ENCODE results near the gene DPEP2. TPM values are rescaled to one million over a fixed set of nuclear protein-coding genes. Genes with fewer than 3 reads are reported as not detected.
"Not testable (repeated sequence)": the region's sequence is repeated elsewhere in the genome, so short reads cannot be mapped to it uniquely, and the experiment has no call there.

Gene DPEP2, protein sequence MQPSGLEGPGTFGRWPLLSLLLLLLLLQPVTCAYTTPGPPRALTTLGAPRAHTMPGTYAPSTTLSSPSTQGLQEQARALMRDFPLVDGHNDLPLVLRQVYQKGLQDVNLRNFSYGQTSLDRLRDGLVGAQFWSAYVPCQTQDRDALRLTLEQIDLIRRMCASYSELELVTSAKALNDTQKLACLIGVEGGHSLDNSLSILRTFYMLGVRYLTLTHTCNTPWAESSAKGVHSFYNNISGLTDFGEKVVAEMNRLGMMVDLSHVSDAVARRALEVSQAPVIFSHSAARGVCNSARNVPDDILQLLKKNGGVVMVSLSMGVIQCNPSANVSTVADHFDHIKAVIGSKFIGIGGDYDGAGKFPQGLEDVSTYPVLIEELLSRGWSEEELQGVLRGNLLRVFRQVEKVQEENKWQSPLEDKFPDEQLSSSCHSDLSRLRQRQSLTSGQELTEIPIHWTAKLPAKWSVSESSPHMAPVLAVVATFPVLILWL
- 1 to 10 TPM in 1 of 2 donors, under 1 TPM in 1; 0.82 to 2.5 TPM for total RNA-seq
- long read RNA-seq, partial matches to known transcripts = 0 of 1 reads
- long read RNA-seq, other reads (novel, unspliced or antisense) = 1 of 1 reads

DNA sequence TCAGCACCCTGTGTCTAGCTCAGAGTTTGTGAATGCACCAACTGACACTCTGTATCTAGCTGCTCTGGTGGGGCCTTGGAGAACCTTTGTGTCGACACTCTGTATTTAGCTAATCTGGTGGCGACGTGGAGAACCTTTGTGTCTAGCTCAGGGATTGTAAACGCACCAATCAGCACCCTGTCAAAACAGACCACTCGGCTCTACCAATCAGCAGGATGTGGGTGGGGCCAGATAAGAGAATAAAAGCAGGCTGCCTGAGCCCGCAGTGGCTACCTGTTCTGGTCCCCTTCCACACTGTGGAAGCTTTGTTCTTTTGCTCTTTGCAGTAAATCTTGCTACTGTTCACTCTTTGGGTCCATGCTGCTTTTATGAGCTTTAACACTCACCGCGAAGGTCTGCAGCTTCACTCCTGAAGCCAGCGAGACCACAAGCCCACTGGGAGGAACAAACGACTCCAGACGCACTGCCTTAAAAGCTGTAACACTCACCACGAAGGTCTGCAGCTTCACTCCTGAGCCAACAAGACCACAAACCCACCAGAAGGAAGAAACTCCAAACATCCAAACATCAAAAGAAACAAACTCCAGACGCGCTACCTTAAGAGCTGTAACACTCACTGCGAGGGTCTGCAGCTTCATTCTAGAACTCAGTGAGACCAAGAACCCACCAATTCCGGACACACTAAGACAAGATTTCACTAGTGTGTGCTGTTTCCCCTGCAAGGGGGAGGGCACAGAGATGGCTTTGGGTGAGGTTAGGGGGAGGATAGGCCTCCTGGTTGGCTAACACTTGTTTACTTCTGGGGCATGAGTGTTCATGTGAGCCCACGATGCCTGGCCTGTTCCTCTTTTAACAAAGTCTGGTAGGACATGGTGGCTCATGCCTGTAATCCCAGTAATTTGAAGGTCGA, at the start of gene DPEP2:
TSS of gene DPEP2 (minus strand) at position 706 of the 910 bp plus-strand sequence. CDS start 6,272 bp downstream, outside the sequence.
- DNase-seq; intact Hi-C loops (cut with DNase I, micrococcal nuclease): not testable (repeated sequence)
- peak; percentile 32 for ATAC-seq

DNA sequence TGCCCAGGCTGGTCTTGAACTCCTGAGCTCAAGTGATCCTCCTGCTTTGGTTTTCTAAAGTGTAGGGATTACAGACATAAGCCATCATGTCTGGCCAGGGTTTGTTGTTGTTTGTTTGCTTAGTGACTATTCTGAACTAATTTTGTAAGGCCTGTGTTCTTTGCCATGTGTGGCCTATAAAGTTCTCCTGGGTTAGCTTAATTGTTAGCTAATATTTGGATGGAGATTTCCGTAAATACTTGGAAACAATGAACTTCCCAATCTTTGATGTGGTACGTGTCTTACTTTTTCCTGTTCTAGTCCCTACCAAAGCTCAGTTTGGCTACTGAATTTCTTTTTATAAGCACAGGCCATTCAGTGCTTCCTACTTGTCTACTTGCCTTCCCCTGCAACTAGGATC, 48.7 kb upstream of the DPEP2 start:
- intact Hi-C loops (cut with DNase I, micrococcal nuclease) = no loop called here
- DNase-seq (no peak), ATAC-seq (no peak)

DNA sequence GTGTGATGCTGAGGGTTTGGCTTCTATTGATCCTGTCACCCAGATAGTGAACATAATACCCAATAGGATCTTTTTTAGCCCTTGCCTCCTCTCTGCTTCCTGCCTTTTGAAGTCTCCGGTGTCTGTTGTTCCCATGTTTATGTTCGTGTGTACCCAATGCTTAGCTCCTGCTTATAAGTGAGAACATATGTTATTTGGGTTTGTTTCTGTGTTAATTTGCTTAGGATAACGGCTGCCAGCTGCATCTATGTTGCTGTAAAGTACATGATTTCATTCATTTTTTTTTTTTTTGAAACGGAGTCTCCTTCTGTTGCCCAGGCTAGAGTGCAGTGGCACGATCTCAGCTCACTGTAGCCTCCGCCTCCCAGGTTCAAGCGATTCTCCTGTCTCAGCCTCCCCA, 46.8 kb upstream of the DPEP2 start:
- DNase-seq = no peak
- intact Hi-C loops (cut with DNase I, micrococcal nuclease) = no loop called here
- no peak for ATAC-seq

DNA sequence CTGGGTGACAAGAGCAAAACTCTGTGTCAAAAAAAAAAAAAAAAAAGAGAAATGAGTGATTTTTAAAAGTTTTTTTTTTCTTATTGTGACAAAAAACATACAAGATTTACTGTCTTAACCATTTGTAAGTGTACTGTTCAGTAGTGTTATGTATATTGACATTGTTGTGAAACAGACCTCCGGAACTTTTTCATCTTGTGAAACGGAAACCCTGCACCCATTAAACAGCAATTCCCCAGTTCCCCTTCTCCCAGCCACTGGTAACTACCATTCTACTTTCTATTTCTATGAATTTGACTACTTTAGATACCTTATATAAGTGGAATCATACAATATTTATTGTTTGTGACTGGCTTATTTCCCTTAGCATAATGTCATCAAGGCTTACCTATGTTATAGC, 42.5 kb upstream of the DPEP2 start:
- DNase-seq (no peak), ATAC-seq (no peak)
- intact Hi-C loops (cut with DNase I, micrococcal nuclease) = no loop called here

DNA sequence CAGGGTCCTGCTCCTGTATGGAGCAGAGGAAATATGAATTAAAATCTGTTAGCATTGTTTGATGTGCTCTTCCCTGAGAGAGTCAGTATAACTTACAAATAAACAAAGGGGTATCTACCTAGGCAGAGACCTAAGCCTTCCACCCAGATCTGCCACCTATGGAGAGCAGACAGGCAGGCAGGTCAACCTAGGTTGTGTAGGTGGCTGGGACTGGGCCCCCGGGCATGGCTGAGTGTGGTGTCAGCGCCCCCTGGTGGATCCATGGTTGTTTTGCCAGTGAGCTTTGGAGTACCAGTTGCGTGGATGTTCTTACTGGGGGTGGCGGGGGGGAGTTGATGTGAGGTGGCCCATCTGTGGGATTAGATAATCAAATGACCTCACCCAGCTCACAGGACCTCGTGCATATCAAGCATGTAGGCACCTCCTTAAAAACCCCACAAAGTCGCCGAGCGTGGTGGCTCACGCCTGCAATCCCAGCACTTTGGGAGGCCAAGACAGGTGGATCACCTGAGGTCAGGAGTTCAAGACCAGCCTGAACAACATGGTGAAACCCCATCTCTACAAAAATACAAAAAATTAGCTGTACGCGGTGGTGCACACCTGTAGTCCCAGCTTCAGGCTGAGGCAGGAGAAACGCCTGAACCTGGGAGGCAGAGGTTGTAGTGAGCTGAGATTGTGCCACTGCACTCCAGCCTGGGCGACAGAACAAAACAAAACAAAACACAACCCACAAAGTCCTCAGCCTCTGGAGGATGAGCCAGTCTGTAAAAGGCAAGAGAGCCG, 41.4 kb upstream of the DPEP2 start:
- ATAC-seq (peak; percentile 99), DNase-seq (peak; percentile 77 to 91)
- intact Hi-C loops (cut with DNase I, micrococcal nuclease) = no loop called here

DNA sequence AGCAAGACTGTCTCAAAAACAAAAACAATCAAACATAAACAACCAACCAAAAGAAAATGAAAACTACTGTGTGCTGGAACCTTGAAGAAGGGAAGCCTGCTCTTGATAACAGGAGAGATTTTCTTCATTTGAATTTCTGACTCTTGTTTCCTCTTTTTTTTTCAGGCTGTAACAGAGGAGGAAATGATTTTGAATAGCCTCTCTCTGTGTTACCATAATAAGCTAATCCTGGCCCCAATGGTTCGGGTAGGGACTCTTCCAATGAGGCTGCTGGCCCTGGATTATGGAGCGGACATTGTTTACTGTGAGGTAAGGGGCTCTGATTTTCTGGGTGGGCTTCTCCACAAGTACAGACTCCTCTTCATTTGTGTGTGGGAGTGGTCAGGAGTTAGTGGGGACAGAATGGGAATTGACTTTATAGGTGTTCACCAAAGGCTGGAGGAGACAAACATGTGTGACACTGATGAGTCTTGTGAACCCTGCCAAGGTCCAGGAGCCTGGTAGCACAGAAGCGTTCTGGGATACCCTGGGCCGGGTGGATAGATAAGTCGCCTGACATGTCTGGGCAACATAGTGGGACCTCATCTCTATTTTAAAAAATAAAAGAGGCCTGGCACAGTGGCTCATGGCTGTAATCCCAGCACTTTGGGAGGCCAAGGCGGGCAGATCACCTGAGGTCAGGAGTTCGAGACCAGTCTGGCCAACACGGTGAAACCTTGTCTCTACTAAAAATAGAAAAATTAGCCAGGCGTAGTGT, 38.7 kb upstream of the DPEP2 start:
- DNase-seq (no peak), ATAC-seq (no peak)
- intact Hi-C loops (cut with DNase I, micrococcal nuclease) = no loop called here

DNA sequence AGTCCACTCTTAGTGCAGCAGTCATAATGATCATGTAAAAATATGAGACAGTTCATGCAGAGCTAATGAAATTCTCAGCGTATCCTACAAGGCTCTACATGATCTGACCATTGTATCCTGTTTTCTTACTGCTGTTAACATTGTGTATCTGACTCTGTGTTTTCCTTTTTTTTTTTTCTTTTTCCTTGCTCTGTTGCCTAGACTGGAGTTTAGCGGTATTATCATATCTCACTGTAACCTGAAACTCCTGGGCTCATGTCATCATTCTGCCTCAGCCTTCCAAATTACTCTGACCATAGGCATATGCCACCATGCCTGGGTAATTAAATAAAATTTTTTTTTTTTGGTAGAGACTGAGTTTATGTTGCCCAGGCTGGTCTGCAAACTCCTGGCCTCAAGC, 35.9 kb upstream of the DPEP2 start:
- intact Hi-C loops (cut with DNase I, micrococcal nuclease) = no loop called here
- DNase-seq = no peak
- ATAC-seq = no peak

DNA sequence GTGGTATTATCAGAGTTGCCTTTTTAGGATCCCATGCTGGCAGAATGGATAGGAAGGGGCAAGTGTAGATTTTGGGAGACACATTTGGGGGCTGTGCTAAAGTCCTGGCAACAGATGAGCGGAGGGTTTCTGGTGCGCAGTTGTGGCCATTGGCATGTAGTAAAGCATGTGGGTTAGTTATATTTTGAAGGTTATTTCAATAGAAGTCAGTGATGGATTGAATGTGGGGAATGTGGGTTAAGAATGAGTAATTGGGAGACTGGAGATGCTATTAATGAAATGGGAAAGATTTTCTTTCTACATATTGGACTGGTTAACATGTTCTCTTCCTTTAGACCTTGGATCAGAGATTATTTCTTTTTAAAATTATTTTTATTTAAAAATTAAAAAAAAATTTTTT, 33.8 kb upstream of the DPEP2 start:
- intact Hi-C loops (cut with DNase I, micrococcal nuclease) = no loop called here
- DNase-seq (no peak), ATAC-seq (no peak)

DNA sequence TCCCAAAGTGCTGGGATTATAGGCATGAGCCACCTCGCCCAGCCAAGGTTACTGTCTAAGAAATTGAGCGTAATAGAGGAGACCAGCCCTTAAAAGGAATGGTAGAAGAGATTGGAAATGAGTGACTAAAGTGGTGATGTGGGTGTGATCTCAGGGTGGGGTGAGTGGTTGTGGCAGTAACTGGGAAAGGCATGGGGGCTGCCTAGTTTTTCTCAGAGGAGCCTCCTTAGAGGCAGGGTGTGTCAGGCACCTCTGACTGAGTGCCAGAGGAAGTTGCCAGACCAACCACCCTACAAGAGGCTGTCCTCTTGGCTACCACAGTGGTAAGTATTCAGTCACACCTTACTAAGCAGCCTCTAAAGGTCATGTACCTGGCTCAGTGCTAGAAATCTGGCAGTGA, 32.7 kb upstream of the DPEP2 start:
- DNase-seq (no peak), ATAC-seq (peak; percentile 93)
- intact Hi-C loops (cut with DNase I, micrococcal nuclease) = no loop called here

DNA sequence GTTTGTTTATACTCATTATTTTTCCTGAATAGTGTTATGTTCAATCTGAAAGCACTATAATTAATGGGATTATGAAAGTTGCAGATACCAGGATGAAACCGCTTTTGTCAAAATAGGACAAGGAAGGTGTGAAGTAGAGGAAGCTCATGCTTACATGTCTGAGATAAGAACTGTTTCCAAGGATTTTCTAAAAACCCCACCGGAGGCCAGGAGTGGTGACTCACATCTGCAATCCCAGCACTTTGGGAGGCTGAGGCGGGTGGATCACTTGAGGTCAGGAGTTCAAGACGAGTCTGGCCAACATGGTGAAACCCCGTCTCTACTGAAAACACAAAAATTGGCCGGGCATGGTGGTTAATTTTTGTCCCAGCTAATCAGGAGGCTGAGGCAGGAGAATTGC, 30.8 kb upstream of the DPEP2 start:
- ATAC-seq; DNase-seq; intact Hi-C loops (cut with DNase I, micrococcal nuclease): not testable (repeated sequence)

DNA sequence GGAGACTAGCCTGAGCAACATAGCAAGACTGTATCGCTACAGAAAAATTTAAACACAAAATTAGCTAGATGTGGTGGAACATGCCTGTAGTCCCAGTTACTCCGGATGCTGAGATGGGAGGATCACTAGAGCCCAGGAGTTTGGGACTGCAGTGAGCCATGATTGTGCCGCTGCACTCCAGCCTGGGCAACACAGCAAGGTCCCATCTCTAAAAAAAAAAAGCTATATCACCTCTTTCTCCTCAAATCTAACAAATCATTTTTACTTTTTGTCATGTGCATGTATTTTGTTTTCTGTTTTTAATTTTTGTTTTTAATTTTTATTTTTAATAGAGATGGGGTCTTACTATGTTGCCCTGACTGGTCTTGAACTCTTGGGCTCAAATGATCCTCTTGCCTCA, 29.7 kb upstream of the DPEP2 start:
- intact Hi-C loops (cut with DNase I, micrococcal nuclease) = no loop called here
- no peak for ATAC-seq

DNA sequence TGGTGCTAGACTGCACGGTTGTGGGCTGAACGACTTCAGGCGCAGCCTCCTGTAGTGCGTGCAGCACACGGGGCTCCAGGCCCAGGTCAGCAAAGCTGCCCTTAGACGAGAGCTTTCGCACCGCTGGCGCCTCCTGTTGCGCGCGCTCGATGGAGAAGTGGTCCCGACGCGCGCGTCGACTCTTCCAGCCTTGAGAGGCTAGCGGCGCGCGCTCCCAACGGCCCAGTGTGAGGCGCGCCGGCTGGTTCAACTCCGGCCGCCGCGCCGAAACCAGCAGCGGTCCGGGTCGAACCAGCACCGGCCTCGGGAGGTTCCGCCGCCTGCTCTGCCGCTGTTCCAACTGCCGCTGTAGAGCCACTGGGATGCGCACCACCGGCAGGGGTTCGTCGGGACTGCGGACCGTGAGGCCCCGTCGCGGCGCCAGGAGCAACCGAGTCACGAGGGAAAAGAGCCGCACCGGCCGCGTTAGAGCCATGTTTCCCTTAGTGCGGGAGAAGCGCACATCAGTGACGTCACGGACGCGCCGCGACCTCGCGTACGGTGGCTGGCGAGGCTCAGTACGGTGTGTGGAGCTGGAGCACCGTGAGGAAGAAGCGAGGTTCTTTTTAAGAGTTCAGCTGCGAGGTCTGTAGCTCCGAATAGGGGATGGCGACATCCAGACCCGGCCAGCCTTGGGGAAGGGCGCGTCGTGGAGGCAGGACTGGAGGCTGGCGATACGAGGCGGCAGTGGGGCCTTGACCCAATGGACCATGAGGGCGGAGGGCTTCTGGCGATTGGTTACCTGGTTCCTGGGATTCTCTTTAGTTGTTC, 23.6 kb upstream of the DPEP2 start, which contains the start of the genes DDX28 and DUS2:
TSS of gene DDX28 (minus strand) at position 505 of the 810 bp plus-strand sequence. CDS start at position 475, 30 bp downstream.
TSS of gene DUS2 (plus strand) at position 557 of the 810 bp plus-strand sequence. CDS start 14,740 bp downstream, outside the sequence.
- DNase-seq = peak; percentile 85 to 96
- intact Hi-C loops (cut with DNase I, micrococcal nuclease) = no loop called here
- peak; percentile 98 for ATAC-seq

More for the DNA sequence above, 29.7 kb upstream of the DPEP2 start:
- no peak for DNase-seq

DNA sequence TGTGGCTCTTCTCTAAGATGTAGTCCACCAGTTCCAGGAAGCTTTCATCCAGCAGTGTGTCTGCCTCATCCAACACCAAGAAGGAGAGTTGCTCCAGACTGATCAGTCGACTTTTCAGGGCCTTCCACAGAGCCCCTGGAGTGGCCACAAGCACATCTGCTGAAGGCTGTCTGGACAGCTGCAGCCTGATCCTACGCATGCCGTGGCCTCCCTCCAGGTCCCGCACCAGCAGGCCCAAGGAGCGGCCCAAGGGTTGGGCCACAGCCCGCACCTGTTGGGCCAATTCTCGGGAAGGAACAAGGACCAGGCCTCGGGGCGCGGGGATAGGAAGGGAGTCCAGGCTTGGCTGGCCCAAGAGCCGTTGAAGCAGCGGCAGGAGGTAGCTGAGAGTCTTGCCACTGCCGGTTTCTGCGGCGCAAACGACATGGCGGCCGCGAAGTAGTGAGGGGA, 23.0 kb upstream of the DPEP2 start:
- DNase-seq = no peak
- intact Hi-C loops (cut with DNase I, micrococcal nuclease) = no loop called here
- ATAC-seq = peak; percentile 2

DNA sequence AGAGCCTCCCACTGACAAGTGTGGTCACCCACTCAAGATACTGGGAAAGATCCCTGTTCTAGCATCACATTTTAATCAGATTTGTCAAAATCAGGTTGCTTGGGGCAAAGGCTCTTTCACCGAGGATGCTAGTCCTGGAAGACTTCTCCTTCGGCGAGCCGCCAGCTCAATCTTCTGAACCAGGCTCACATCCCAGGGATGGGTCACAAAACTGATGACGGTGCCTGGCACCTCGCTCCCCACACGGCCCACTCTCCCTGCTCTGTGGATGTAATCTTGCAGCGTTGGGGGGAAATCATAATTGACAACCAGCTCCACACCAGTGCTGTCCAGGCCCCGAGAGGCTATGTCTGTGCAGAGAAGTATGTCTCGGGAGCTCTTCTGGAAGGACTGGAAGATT, 22.2 kb upstream of the DPEP2 start:
- intact Hi-C loops (cut with DNase I, micrococcal nuclease) = no loop called here
- DNase-seq (no peak), ATAC-seq (no peak)

DNA sequence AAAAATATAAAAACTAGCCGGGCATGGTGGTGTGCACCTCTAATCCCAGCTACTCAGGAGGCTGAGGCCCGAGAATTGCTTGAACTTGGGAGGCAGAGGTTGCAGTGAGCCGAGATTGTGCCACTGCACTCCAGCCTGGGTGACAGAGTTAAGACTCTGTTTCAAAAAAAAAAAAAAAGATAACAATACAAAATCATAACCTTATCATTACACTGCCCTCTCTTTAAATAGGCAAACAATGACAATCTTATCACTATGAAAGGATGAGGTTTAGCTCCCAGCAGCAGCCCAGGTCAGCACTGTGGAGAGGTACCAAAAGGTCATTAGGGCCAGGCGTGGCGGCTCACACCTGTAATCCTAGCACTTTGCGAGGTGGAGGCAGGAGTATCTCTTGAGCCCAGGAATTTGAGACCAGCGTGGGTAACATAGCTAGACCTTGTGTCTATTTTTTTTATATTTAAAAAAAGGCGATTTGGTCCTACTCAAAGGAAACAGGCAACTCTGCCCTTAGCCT, 19.9 kb upstream of the DPEP2 start:
- no peak for ATAC-seq
- DNase-seq = no peak

DNA sequence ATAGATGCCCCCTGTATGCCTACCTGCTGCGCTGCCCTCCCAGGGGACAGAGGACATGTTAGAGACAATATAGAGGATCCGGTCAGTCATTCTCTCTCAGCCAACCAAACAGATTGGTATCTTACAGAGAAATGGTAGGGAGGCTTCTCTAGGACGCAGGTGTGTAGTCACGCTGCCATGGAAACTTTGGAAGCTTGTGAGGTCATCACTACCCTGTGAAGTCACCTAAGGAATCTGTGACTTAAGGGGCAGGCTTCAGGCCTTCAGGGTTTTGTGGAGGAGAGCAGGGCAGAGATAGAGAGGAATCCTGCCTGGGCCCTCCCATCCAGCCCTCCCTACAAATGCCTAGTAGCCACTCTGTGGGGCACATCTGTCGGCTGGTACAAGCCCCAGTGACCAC, 16.4 kb upstream of the DPEP2 start, which contains the start of gene DPEP2NB:
TSS of gene DPEP2NB (minus strand) at position 231 of the 400 bp plus-strand sequence. CDS start at position 90, 141 bp downstream.
- no peak for DNase-seq
- no peak for ATAC-seq
- intact Hi-C loops (cut with DNase I, micrococcal nuclease) = no loop called here

More for the DNA sequence above, 19.9 kb upstream of the DPEP2 start:
- intact Hi-C loops (cut with DNase I, micrococcal nuclease) = no loop called here

DNA sequence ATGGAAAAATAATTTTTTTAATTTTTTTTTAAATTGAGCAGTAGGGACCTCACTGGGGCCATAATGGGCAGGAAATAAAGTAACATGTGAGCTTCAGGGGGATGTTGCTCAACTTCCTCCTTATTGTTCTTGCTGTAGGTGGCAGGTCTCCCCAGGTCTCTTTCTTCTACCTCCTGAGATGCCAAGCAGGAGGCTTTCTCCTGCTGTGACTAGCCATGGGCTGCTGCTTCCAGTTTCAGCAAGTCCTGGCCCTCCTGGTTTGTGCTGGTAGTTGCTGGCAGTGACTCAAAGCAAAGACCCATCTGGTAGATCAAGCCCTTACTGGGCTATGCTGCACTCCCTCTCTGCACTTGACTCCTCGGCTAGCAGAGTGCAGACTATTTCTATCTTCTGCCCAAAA, 14.2 kb upstream of the DPEP2 start:
- DNase-seq = no peak
- intact Hi-C loops (cut with DNase I, micrococcal nuclease) = no loop called here
- ATAC-seq = no peak
